Vagina (tissue), 2 donors: Measurements from ENCODE around the gene KRTAP10-4. TPM values are rescaled to one million over a fixed set of nuclear protein-coding genes. Genes with fewer than 3 reads are reported as not detected.

Experiments used
- DNase-seq, 2 donors: peaks; one replicate each; pipeline ENCODE4 v3.0.0-alpha.2; 2017; ENCODE audit errors: extremely low spot score in 2 of 2
- H3K27ac ChIP-seq: fragments of 200-600 bp; sonication (generic); one replicate; pipeline ENCODE4 v1.5.1; 2019
- H3K27me3 ChIP-seq: fragments of 200-600 bp; sonication (generic); one replicate; pipeline ENCODE4 v1.5.1; 2019
- H3K36me3 ChIP-seq, 2 donors: fragments of 200-600 bp; sonication (generic); one replicate each; pipeline ENCODE4 v1.5.1; 2017 to 2019
- H3K4me1 ChIP-seq: fragments of 200-600 bp; sonication (generic); one replicate; pipeline ENCODE4 v1.5.1; 2019
- H3K4me3 ChIP-seq, 2 donors: fragments of 200-600 bp; sonication (generic); 1 replicate in 1 of 2; 2 replicates in 1 of 2; pipeline ENCODE4 v1.5.1; 2016 to 2019
- H3K9me3 ChIP-seq: fragments of 200-600 bp; sonication (generic); one replicate; pipeline ENCODE4 v1.5.1; 2019
- CTCF ChIP-seq, 3 experiments: fragments of 450-650 bp in 2 of 3; fragments of 200-600 bp in 1 of 3; sonication (generic) in 1 of 3; IDR thresholded peaks; one replicate each; pipeline ENCODE4 v1.5.1; 2017 to 2019; ENCODE audit warnings: antibody characterized with exemption in 3 of 3, mild to moderate bottlenecking in 2 of 3, moderate library complexity in 2 of 3
- POLR2A ChIP-seq, 2 donors: fragments of 450-650 bp; IDR thresholded peaks; one replicate each; pipeline ENCODE4 v1.6.1; 2017; ENCODE audit warnings: antibody characterized with exemption in 2 of 2, mild to moderate bottlenecking in 2 of 2, moderate library complexity in 2 of 2
- POLR2AphosphoS5 ChIP-seq, 2 donors: sonication (generic); formaldehyde crosslinking; IDR thresholded peaks; one replicate each; pipeline ENCODE4 v1.9.0; 2017; ENCODE audit warnings: antibody characterized with exemption in 2 of 2, mild to moderate bottlenecking in 2 of 2, low read depth in 1 of 2; ENCODE audit not compliant: insufficient read depth in 1 of 2
- intact Hi-C: fragments of 100-400 bp; cut with DNase I; formaldehyde crosslinking; loops from one replicate; pipeline ENCODE4 v1.15.1; 2023
- total RNA-seq: library from RNA; depleted of rRNA; stranded (reverse); fragments of >200 nt; gene quantifications from one replicate; pipeline ENCODE4 v1.2.3, GENCODE V29; 2016

Gene KRTAP10-4
- total RNA-seq, 1 donor from 2014 or later: not detected

GRCh38 chr21:44619886-44620285, 46.4 kb downstream of the KRTAP10-4 start:
- no peaks in the 10 kb centered on the region for H3K27me3 ChIP-seq
- H3K27ac ChIP-seq: no peak overlapping the region
- H3K36me3 ChIP-seq: no peaks in the 10 kb centered on the region
- TF ChIP-seq POLR2AphosphoS5 (IDR thresholded peaks at IDR 0.05; ENCODE audit: insufficient read depth in 1 of 2, low read depth in 1 of 2) (no peak), CTCF (IDR thresholded peaks at IDR 0.05) (no peak), POLR2A (IDR thresholded peaks at IDR 0.05) (no peak)
- intact Hi-C loops: no loop called here
- no peak overlapping the region for H3K4me3 ChIP-seq
- DNase-seq: no peak
- peaks cover 6% of the 10 kb centered on the region for H3K9me3 ChIP-seq
- no peaks in the 10 kb centered on the region for H3K4me1 ChIP-seq

- TF ChIP-seq CTCF (IDR thresholded peaks at IDR 0.05) (no peak), POLR2A (IDR thresholded peaks at IDR 0.05) (no peak), POLR2AphosphoS5 (IDR thresholded peaks at IDR 0.05; ENCODE audit: insufficient read depth in 1 of 2, low read depth in 1 of 2) (no peak)
- Histone ChIP-seq H3K4me3 (no peak overlapping the region), H3K9me3 (peaks cover 6% of the 10 kb centered on the region), H3K4me1 (no peaks in the 10 kb centered on the region), H3K27me3 (no peaks in the 10 kb centered on the region), H3K27ac (no peak overlapping the region), H3K36me3 (no peaks in the 10 kb centered on the region)
- no peak for DNase-seq
- intact Hi-C loops: no loop called here
Observed at GRCh38 chr21:44623575-44623974, 50.0 kb downstream of the KRTAP10-4 start.

Other genes with a start within 250 kb of the KRTAP10-4 start
- gene CFAP410, start 234.3 kb upstream of the KRTAP10-4 start, total RNA-seq: 24.3 TPM
- gene TRPM2, start 220.1 kb upstream of the KRTAP10-4 start, total RNA-seq: 2.2 TPM
- gene LRRC3, start 118.2 kb upstream of the KRTAP10-4 start, total RNA-seq: 2.5 TPM
- not detected for gene KRTAP10-1, start 33.5 kb upstream of the KRTAP10-4 start, total RNA-seq
- not detected for gene KRTAP10-2, start 22.2 kb upstream of the KRTAP10-4 start, total RNA-seq
- gene KRTAP10-3, start 14.9 kb upstream of the KRTAP10-4 start, total RNA-seq: not detected
- not detected for gene KRTAP10-5, start 6.9 kb downstream of the KRTAP10-4 start, total RNA-seq
- not detected for gene KRTAP10-6, start 18.8 kb downstream of the KRTAP10-4 start, total RNA-seq
- not detected for gene KRTAP10-7, start 26.9 kb downstream of the KRTAP10-4 start, total RNA-seq
- not detected for gene KRTAP10-8, start 38.4 kb downstream of the KRTAP10-4 start, total RNA-seq
- not detected for gene KRTAP10-9, start 53.4 kb downstream of the KRTAP10-4 start, total RNA-seq
- not detected for gene KRTAP10-10, start 63.6 kb downstream of the KRTAP10-4 start, total RNA-seq
- not detected for gene KRTAP10-11, start 72.7 kb downstream of the KRTAP10-4 start, total RNA-seq
- gene KRTAP12-4, start 80.9 kb downstream of the KRTAP10-4 start, total RNA-seq: not detected
- not detected for gene KRTAP12-3, start 84.2 kb downstream of the KRTAP10-4 start, total RNA-seq
- not detected for gene KRTAP12-2, start 93.2 kb downstream of the KRTAP10-4 start, total RNA-seq
- gene KRTAP12-1, start 108.4 kb downstream of the KRTAP10-4 start, total RNA-seq: not detected
- gene KRTAP10-12, start 123.4 kb downstream of the KRTAP10-4 start, total RNA-seq: not detected
- gene TSPEAR, start 137.8 kb downstream of the KRTAP10-4 start, total RNA-seq: not detected
- 96.5 TPM for gene UBE2G2, start 228.1 kb downstream of the KRTAP10-4 start, total RNA-seq
- 70.0 TPM for gene SUMO3, start 244.3 kb downstream of the KRTAP10-4 start, total RNA-seq